Stomach (tissue), 4 donors: ENCODE results near the gene COL4A2.

Source experiments
- CTCF ChIP-seq, 7 experiments: fragments of 450-650 bp in 4 of 7; fragments of 200-600 bp in 3 of 7; sonication (generic) in 3 of 7; IDR thresholded peaks; one replicate each; pipeline ENCODE4 v1.5.1; 2016 to 2019; ENCODE audit warnings: antibody characterized with exemption in 7 of 7, control low read depth in 2 of 7, mild to moderate bottlenecking in 1 of 7
- POLR2A ChIP-seq, 4 donors: fragments of 450-650 bp; IDR thresholded peaks; one replicate each; pipeline ENCODE4 v1.6.1; 2016; ENCODE audit warnings: antibody characterized with exemption in 4 of 4, control low read depth in 2 of 4, mild to moderate bottlenecking in 1 of 4, moderate library complexity in 1 of 4

DNA sequence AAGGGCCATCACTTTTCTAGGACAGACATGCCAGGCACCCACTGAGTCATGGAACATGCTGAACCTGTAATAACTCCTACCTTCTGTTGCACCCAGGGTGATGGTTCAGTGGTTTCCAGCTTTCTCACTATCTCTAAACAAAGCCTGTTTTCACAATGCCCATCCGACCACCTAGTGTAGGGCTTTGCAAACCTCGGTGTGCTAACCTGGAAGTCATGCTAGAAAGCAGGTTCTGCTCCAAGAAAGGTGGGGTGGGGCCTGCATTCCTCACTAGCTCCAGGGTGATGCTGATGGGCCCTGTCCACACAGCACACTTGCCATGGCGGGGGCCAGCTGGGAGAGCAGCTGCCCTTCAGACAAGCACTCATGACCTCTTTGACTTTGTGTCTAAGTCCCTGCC lies 43.4 kb downstream of the COL4A2 start:
- TF ChIP-seq POLR2A (IDR thresholded peaks at IDR 0.05) (no peak), CTCF (IDR thresholded peaks at IDR 0.05) (no peak)
